ENCODE measurements around the gene TBK1. TPM values are rescaled to one million over a fixed set of nuclear protein-coding genes. Genes with fewer than 3 reads are reported as not detected.

Gene TBK1
- total and polyA plus RNA-seq, 9 donors, result 13.3 to 18.3 (median 14.1) TPM

DNA sequence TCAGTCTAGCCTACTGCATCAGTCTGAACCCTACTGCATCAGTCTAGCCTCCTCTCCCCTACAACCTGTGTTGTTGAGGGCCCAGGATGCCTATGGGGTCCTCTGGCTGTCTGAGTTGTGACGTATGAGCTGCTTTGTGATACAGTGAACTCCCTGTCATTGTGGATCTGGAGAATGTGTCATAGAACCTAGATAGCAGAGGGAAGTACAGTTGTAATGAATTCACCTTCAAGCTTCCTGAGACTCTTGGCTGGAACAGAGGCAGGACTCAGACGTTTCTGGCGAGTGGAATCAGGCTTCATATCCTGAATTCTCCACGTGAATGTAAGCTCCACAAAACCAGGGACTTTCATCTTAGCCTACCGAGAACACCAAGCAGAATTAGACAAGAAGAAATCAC lies 17.0 kb downstream of the TBK1 start:
- no peak for DNase-seq
- H3K4me3 ChIP-seq (ENCODE audit: low read length), result no peak overlapping the region
- H3K27ac ChIP-seq (ENCODE audit: low read length), result peak overlapping the region; percentile 55
- no peaks in the 10 kb centered on the region for H3K27me3 ChIP-seq (ENCODE audit: control insufficient read depth, insufficient read depth, low read length)
- WGBS (ENCODE audit: insufficient coverage), result 67% methylated on average over 3 of the region's 5 CpGs
- H3K36me3 ChIP-seq (ENCODE audit: control insufficient read depth, insufficient read depth, low read length), result peaks cover 21% of the 10 kb centered on the region
- H3K4me1 ChIP-seq (ENCODE audit: control insufficient read depth, insufficient read depth, low read length), result peaks cover 10% of the 10 kb centered on the region
- no peaks in the 10 kb centered on the region for H3K9me3 ChIP-seq (replicated peaks; ENCODE audit: control insufficient read depth, low read depth, low read length)

- peak; percentile 47 for DNase-seq
- Histone ChIP-seq H3K4me3 (ENCODE audit: low read length) (no peak overlapping the region), H3K27ac (ENCODE audit: low read length) (peak overlapping the region; percentile 55), H3K4me1 (ENCODE audit: control insufficient read depth, insufficient read depth, low read length) (peaks cover 10% of the 10 kb centered on the region), H3K27me3 (ENCODE audit: control insufficient read depth, insufficient read depth, low read length) (no peaks in the 10 kb centered on the region), H3K9me3 (replicated peaks; ENCODE audit: control insufficient read depth, low read depth, low read length) (no peaks in the 10 kb centered on the region), H3K36me3 (ENCODE audit: control insufficient read depth, insufficient read depth, low read length) (peaks cover 21% of the 10 kb centered on the region)
- 100% methylated on average over 2 of the region's 2 CpGs for WGBS (ENCODE audit: insufficient coverage)
Measured at GRCh38 chr12:64469455-64470142, 17.7 kb downstream of the TBK1 start.

DNA sequence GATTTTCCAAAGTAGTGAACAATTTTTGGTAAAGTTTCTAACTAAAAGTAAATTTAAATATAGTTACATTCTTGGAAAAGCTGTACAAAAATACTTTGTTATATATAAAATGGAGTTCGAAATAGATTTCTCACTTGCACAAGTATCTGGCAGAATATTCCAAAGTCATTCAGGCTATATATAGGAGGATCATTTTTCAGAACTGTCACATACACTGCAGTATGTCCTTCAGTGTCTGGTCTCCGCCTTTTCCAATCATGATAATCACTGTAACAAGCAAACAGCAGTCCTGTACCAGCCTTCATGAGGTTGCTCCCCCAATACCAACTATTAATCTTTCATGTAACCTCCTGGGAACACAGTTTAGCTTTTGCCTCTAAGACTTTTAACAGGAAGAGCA lies 18.6 kb downstream of the TBK1 start:
- Histone ChIP-seq H3K4me3 (ENCODE audit: low read length) (no peak overlapping the region), H3K36me3 (ENCODE audit: control insufficient read depth, insufficient read depth, low read length) (peaks cover 24% of the 10 kb centered on the region), H3K4me1 (ENCODE audit: control insufficient read depth, insufficient read depth, low read length) (peaks cover 10% of the 10 kb centered on the region), H3K9me3 (replicated peaks; ENCODE audit: control insufficient read depth, low read depth, low read length) (peaks cover 2% of the 10 kb centered on the region), H3K27me3 (ENCODE audit: control insufficient read depth, insufficient read depth, low read length) (no peaks in the 10 kb centered on the region), H3K27ac (ENCODE audit: low read length) (peak overlapping the region; percentile 23)
- 100% methylated on average over 1 of the region's 2 CpGs for WGBS (ENCODE audit: insufficient coverage)
- peak; percentile 22 for DNase-seq

GRCh38 chr12:64473176-64473575 lies 21.3 kb downstream of the TBK1 start:
- no peak for DNase-seq
- Histone ChIP-seq H3K27ac (ENCODE audit: low read length) (no peak overlapping the region), H3K36me3 (ENCODE audit: control insufficient read depth, insufficient read depth, low read length) (peaks cover 28% of the 10 kb centered on the region), H3K4me1 (ENCODE audit: control insufficient read depth, insufficient read depth, low read length) (peaks cover 10% of the 10 kb centered on the region), H3K27me3 (ENCODE audit: control insufficient read depth, insufficient read depth, low read length) (no peaks in the 10 kb centered on the region), H3K4me3 (ENCODE audit: low read length) (no peak overlapping the region), H3K9me3 (replicated peaks; ENCODE audit: control insufficient read depth, low read depth, low read length) (peaks cover 10% of the 10 kb centered on the region)
- no CpG with 5 or more reads among the region's 2 CpGs for WGBS (ENCODE audit: insufficient coverage)

DNA sequence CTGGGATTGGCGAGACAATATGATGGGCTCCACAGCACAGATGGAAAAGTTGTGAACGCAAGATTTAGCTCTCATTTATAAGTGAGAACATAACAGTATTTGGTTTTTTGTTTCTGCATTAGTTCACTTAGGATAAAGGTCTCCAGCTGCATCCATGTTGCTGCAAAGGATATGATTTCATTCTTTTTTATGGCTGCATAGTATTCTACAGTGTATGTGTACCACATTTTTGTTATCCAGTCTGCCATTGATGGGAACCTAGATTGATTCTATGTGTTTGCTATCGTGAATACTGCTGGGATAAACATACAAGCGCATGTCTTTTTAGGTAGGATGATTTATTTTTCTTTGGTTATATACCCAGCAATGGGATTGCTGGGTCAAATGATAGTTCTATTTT lies 23.6 kb downstream of the TBK1 start:
- peaks cover 10% of the 10 kb centered on the region for H3K9me3 ChIP-seq (replicated peaks; ENCODE audit: control insufficient read depth, low read depth, low read length)
- no peaks in the 10 kb centered on the region for H3K27me3 ChIP-seq (ENCODE audit: control insufficient read depth, insufficient read depth, low read length)
- no peak for DNase-seq
- WGBS (ENCODE audit: insufficient coverage), result 100% methylated on average over 1 of the region's 4 CpGs
- H3K27ac ChIP-seq (ENCODE audit: low read length), result no peak overlapping the region
- no peaks in the 10 kb centered on the region for H3K4me1 ChIP-seq (ENCODE audit: control insufficient read depth, insufficient read depth, low read length)
- H3K4me3 ChIP-seq (ENCODE audit: low read length), result no peak overlapping the region
- H3K36me3 ChIP-seq (ENCODE audit: control insufficient read depth, insufficient read depth, low read length), result peaks cover 14% of the 10 kb centered on the region

- Histone ChIP-seq H3K9me3 (replicated peaks; ENCODE audit: control insufficient read depth, low read depth, low read length) (peaks cover 10% of the 10 kb centered on the region), H3K27ac (ENCODE audit: low read length) (no peak overlapping the region), H3K27me3 (ENCODE audit: control insufficient read depth, insufficient read depth, low read length) (no peaks in the 10 kb centered on the region), H3K4me3 (ENCODE audit: low read length) (no peak overlapping the region), H3K36me3 (ENCODE audit: control insufficient read depth, insufficient read depth, low read length) (peaks cover 10% of the 10 kb centered on the region), H3K4me1 (ENCODE audit: control insufficient read depth, insufficient read depth, low read length) (no peaks in the 10 kb centered on the region)
- no peak for DNase-seq
- no CpG with 5 or more reads among the region's 2 CpGs for WGBS (ENCODE audit: insufficient coverage)
Measured at GRCh38 chr12:64476844-64477243, 24.9 kb downstream of the TBK1 start.

DNA sequence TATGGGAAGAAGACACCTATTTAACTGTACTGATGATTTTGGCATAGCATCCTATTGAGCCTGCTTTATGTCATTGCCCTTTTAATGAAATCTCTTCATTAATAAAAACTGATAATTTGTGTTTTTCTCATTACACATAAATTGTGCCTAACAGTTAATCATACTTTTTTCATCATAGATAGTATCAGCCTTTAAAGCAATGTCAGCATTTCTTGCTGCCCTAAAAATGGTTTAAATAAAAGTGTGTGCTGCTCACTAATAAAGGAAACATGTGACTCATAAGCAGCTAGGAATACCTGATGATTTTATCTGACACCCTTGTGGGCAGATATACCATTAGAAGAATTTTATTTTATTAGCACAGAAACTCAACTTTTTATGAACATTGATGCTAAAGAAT lies 26.7 kb downstream of the TBK1 start:
- Histone ChIP-seq H3K4me1 (ENCODE audit: control insufficient read depth, insufficient read depth, low read length) (no peaks in the 10 kb centered on the region), H3K4me3 (ENCODE audit: low read length) (no peak overlapping the region)

DNA sequence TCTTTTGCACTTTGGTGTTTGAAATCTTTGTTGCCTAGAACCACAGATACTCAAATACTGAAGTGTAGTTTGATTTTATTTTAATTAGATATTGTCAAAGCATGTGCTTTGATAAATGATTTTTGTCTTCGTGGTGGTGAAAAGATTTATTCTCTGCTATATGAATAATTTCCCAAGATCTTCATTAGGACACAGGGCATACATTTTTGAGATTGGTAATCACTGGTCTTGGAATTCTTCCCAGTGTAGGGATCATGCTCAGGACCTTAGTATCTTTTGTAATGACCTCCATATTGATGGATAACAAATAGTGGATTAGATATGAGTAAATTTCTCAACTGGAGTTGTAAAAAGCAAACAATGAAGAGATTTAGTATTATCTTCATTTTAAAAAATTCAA lies 28.2 kb downstream of the TBK1 start:
- no CpG with 5 or more reads among the region's 1 CpG for WGBS (ENCODE audit: insufficient coverage)
- Histone ChIP-seq H3K4me1 (ENCODE audit: control insufficient read depth, insufficient read depth, low read length) (no peaks in the 10 kb centered on the region), H3K36me3 (ENCODE audit: control insufficient read depth, insufficient read depth, low read length) (peaks cover 14% of the 10 kb centered on the region), H3K4me3 (ENCODE audit: low read length) (no peak overlapping the region), H3K27me3 (ENCODE audit: control insufficient read depth, insufficient read depth, low read length) (no peaks in the 10 kb centered on the region), H3K27ac (ENCODE audit: low read length) (no peak overlapping the region), H3K9me3 (replicated peaks; ENCODE audit: control insufficient read depth, low read depth, low read length) (peaks cover 10% of the 10 kb centered on the region)
- DNase-seq, result no peak

More for the DNA sequence above, 26.7 kb downstream of the TBK1 start:
- Histone ChIP-seq H3K36me3 (ENCODE audit: control insufficient read depth, insufficient read depth, low read length) (peaks cover 13% of the 10 kb centered on the region), H3K27ac (ENCODE audit: low read length) (no peak overlapping the region), H3K9me3 (replicated peaks; ENCODE audit: control insufficient read depth, low read depth, low read length) (peaks cover 10% of the 10 kb centered on the region), H3K27me3 (ENCODE audit: control insufficient read depth, insufficient read depth, low read length) (no peaks in the 10 kb centered on the region)
- no peak for DNase-seq

- no CpG with 5 or more reads among the region's 3 CpGs for WGBS (ENCODE audit: insufficient coverage)
- H3K4me1 ChIP-seq (ENCODE audit: control insufficient read depth, insufficient read depth, low read length), result no peaks in the 10 kb centered on the region
- no peaks in the 10 kb centered on the region for H3K9me3 ChIP-seq (replicated peaks; ENCODE audit: control insufficient read depth, low read depth, low read length)
- DNase-seq, result no peak
- no peak overlapping the region for H3K4me3 ChIP-seq (ENCODE audit: low read length)
- peaks cover 25% of the 10 kb centered on the region for H3K36me3 ChIP-seq (ENCODE audit: control insufficient read depth, insufficient read depth, low read length)
- no peaks in the 10 kb centered on the region for H3K27me3 ChIP-seq (ENCODE audit: control insufficient read depth, insufficient read depth, low read length)
- H3K27ac ChIP-seq (ENCODE audit: low read length), result no peak overlapping the region
Measured at GRCh38 chr12:64486657-64487056, 34.7 kb downstream of the TBK1 start.

- Histone ChIP-seq H3K27me3 (ENCODE audit: control insufficient read depth, insufficient read depth, low read length) (no peaks in the 10 kb centered on the region), H3K4me1 (ENCODE audit: control insufficient read depth, insufficient read depth, low read length) (no peaks in the 10 kb centered on the region), H3K27ac (ENCODE audit: low read length) (no peak overlapping the region), H3K9me3 (replicated peaks; ENCODE audit: control insufficient read depth, low read depth, low read length) (no peaks in the 10 kb centered on the region), H3K36me3 (ENCODE audit: control insufficient read depth, insufficient read depth, low read length) (peaks cover 33% of the 10 kb centered on the region), H3K4me3 (ENCODE audit: low read length) (no peak overlapping the region)
- WGBS (ENCODE audit: insufficient coverage), result no CpG with 5 or more reads among the region's 1 CpG
- no peak for DNase-seq
Measured at GRCh38 chr12:64491718-64492117, 39.8 kb downstream of the TBK1 start.

GRCh38 chr12:64493513-64493912 lies 41.6 kb downstream of the TBK1 start:
- Histone ChIP-seq H3K36me3 (ENCODE audit: control insufficient read depth, insufficient read depth, low read length) (peaks cover 34% of the 10 kb centered on the region), H3K27ac (ENCODE audit: low read length) (no peak overlapping the region)
- WGBS (ENCODE audit: insufficient coverage), result 100% methylated on average over 2 of the region's 3 CpGs

More at GRCh38 chr12:64493513-64493912, 41.6 kb downstream of the TBK1 start:
- H3K27me3 ChIP-seq (ENCODE audit: control insufficient read depth, insufficient read depth, low read length), result no peaks in the 10 kb centered on the region
- H3K4me3 ChIP-seq (ENCODE audit: low read length), result no peak overlapping the region
- no peaks in the 10 kb centered on the region for H3K9me3 ChIP-seq (replicated peaks; ENCODE audit: control insufficient read depth, low read depth, low read length)
- no peak for DNase-seq
- no peaks in the 10 kb centered on the region for H3K4me1 ChIP-seq (ENCODE audit: control insufficient read depth, insufficient read depth, low read length)

Data from muscle of leg (tissue), 11 donors.